Right cardiac atrium (tissue), 5 donors: Measurements from ENCODE around the gene ZBTB38. TPM values are rescaled to one million over a fixed set of nuclear protein-coding genes. Genes with fewer than 3 reads are reported as not detected.

Experiments used
- ATAC-seq, 2 donors: fragments of 200-7000 bp; cut with Tn5 transposase; one replicate each; pipeline versions ENCODE4 v1.8.0 to v1.9.1; 2020; ENCODE audit warnings: moderate library complexity in 2 of 2, mild to moderate bottlenecking in 1 of 2
- DNase-seq, 3 donors: peaks; one replicate each; pipeline ENCODE4 v3.0.0-alpha.2; 2020
- H3K27ac ChIP-seq: one replicate; pipeline ENCODE4 v1.5.1; 2013; ENCODE audit warnings: mild to moderate bottlenecking, low read length, control low read depth, moderate library complexity
- H3K27me3 ChIP-seq: one replicate; pipeline ENCODE4 v1.6.1; 2013; ENCODE audit not compliant: control insufficient read depth, insufficient read depth
- H3K4me1 ChIP-seq: one replicate; pipeline ENCODE4 v1.6.1; 2013; ENCODE audit warnings: low read length; ENCODE audit not compliant: control insufficient read depth, insufficient read depth
- H3K4me3 ChIP-seq: one replicate; pipeline ENCODE4 v1.5.1; 2013; ENCODE audit warnings: low read length, control low read depth
- H3K9me3 ChIP-seq: one replicate; pipeline ENCODE4 v1.6.1; 2013; ENCODE audit warnings: low read length; ENCODE audit not compliant: control insufficient read depth
- WGBS: extraction: QIAGEN DNeasy Blood & Tissue Kit; methylation state at CpG from one replicate; pipeline ENCODE4 v1.1.7; 2013; 5-methylcytosine and 5-hydroxymethylcytosine counted together
- intact Hi-C, 4 donors: fragments of 100-400 bp; cut with DNase I; formaldehyde crosslinking; loops; one replicate each; pipeline versions ENCODE4 v1.11.0 to v1.14.0; 2022 to 2023
- polyA plus RNA-seq: library from polyadenylated mRNA; stranded (reverse); fragments of 200-250 nt; gene quantifications from one replicate; pipeline ENCODE4 v1.2.3, GENCODE V29; 2013
- total RNA-seq, 4 donors: library from RNA; stranded (reverse); fragmentation: NEBNext Ultra II Directional; extraction: Animal tissue kit (Norgen Biotek cat#: 25700); gene quantifications; one replicate each; pipeline ENCODE4 v1.2.1, GENCODE V29; 2021
- donor health status: healthy with polysubstance abuse.
- donor health status: DM: no; HTN: yes; CAD: no.
- donor health status: DM: no; HTN: no; CAD: no.
- donor health status: DM: no; HTN: yes; CAD: no; lungs with severe emphysema.
- donor health status: DM: yes; HTN: yes; CAD: no.

Gene ZBTB38
- total and polyA plus RNA-seq, 5 donors, result 14.6 to 76.9 (median 71.5) TPM

GRCh38 chr3:141330718-141331376, 37.5 kb upstream of the ZBTB38 start:
- no peak overlapping the region for H3K4me3 ChIP-seq
- intact Hi-C loops, result no loop called here
- ATAC-seq (no peak), DNase-seq (no peak)
- no peaks in the 10 kb centered on the region for H3K9me3 ChIP-seq
- H3K27me3 ChIP-seq, result no peaks in the 10 kb centered on the region
- 86% methylated on average over 3 of the region's 3 CpGs for WGBS
- H3K27ac ChIP-seq, result no peak overlapping the region
- peaks cover 3% of the 10 kb centered on the region for H3K4me1 ChIP-seq

GRCh38 chr3:141331377-141332318, 36.7 kb upstream of the ZBTB38 start:
- Histone ChIP-seq H3K4me3 (no peak overlapping the region), H3K9me3 (no peaks in the 10 kb centered on the region), H3K27ac (peak overlapping the region; percentile 33), H3K4me1 (peaks cover 3% of the 10 kb centered on the region), H3K27me3 (no peaks in the 10 kb centered on the region)
- peak; percentile 76 to 89 (median 80) for DNase-seq
- peak; percentile 73 to 96 for ATAC-seq
- intact Hi-C loops, result no loop called here
- 48% methylated on average over 9 of the region's 9 CpGs for WGBS

- 86% methylated on average over 5 of the region's 5 CpGs for WGBS
- Histone ChIP-seq H3K4me1 (peaks cover 3% of the 10 kb centered on the region), H3K27me3 (no peaks in the 10 kb centered on the region), H3K27ac (peak overlapping the region; percentile 33), H3K9me3 (no peaks in the 10 kb centered on the region), H3K4me3 (no peak overlapping the region)
- no peak for DNase-seq
- intact Hi-C loops, result no loop called here
- ATAC-seq, result no peak
These were observed 35.9 kb upstream of the ZBTB38 start for GRCh38 chr3:141332416-141332815.

- Histone ChIP-seq H3K4me3 (no peak overlapping the region), H3K27ac (no peak overlapping the region), H3K4me1 (peaks cover 3% of the 10 kb centered on the region), H3K9me3 (no peaks in the 10 kb centered on the region), H3K27me3 (no peaks in the 10 kb centered on the region)
- ATAC-seq (no peak), DNase-seq (no peak)
- WGBS, result 94% methylated on average over 3 of the region's 3 CpGs
- intact Hi-C loops, result no loop called here
These were observed 34.3 kb upstream of the ZBTB38 start for GRCh38 chr3:141333836-141334626.

GRCh38 chr3:141334627-141335250, 33.6 kb upstream of the ZBTB38 start:
- Histone ChIP-seq H3K4me1 (peaks cover 3% of the 10 kb centered on the region), H3K9me3 (no peaks in the 10 kb centered on the region), H3K4me3 (no peak overlapping the region), H3K27me3 (no peaks in the 10 kb centered on the region), H3K27ac (no peak overlapping the region)
- intact Hi-C loops, result no loop called here
- ATAC-seq, result no peak
- no peak for DNase-seq
- 90% methylated on average over 11 of the region's 11 CpGs for WGBS

- peak in 1 of 2 donors; percentile 15 for ATAC-seq
- Histone ChIP-seq H3K4me1 (peaks cover 3% of the 10 kb centered on the region), H3K4me3 (no peak overlapping the region), H3K27me3 (no peaks in the 10 kb centered on the region), H3K9me3 (no peaks in the 10 kb centered on the region), H3K27ac (no peak overlapping the region)
- DNase-seq, result no peak
- 74% methylated on average over 2 of the region's 2 CpGs for WGBS
- intact Hi-C loops, result no loop called here
These were observed 32.7 kb upstream of the ZBTB38 start for GRCh38 chr3:141335531-141336061.

GRCh38 chr3:141336672-141337522, 31.4 kb upstream of the ZBTB38 start:
- intact Hi-C loops, result no loop called here
- no peak overlapping the region for H3K27ac ChIP-seq
- ATAC-seq, result peak in 1 of 2 donors; percentile 62

GRCh38 chr3:141337523-141337854, 30.8 kb upstream of the ZBTB38 start:
- Histone ChIP-seq H3K4me3 (no peak overlapping the region), H3K9me3 (no peaks in the 10 kb centered on the region), H3K27ac (no peak overlapping the region), H3K4me1 (no peaks in the 10 kb centered on the region), H3K27me3 (no peaks in the 10 kb centered on the region)
- ATAC-seq, result no peak
- no peak for DNase-seq
- intact Hi-C loops, result no loop called here
- WGBS, result 96% methylated on average over 1 of the region's 1 CpG

More at GRCh38 chr3:141336672-141337522, 31.4 kb upstream of the ZBTB38 start:
- no peak for DNase-seq
- Histone ChIP-seq H3K4me1 (peaks cover 3% of the 10 kb centered on the region), H3K4me3 (no peak overlapping the region), H3K9me3 (no peaks in the 10 kb centered on the region), H3K27me3 (no peaks in the 10 kb centered on the region)
- 75% methylated on average over 12 of the region's 12 CpGs for WGBS

- Histone ChIP-seq H3K4me1 (no peaks in the 10 kb centered on the region), H3K9me3 (no peaks in the 10 kb centered on the region), H3K4me3 (no peak overlapping the region), H3K27me3 (no peaks in the 10 kb centered on the region), H3K27ac (no peak overlapping the region)
- no peak for DNase-seq
- over 99% methylated on average over 2 of the region's 2 CpGs for WGBS
- intact Hi-C loops, result no loop called here
- ATAC-seq, result no peak
These were observed 30.3 kb upstream of the ZBTB38 start for GRCh38 chr3:141337991-141338390.

- intact Hi-C loops, result no loop called here
- DNase-seq (no peak), ATAC-seq (no peak)
- no peaks in the 10 kb centered on the region for H3K4me1 ChIP-seq
- no peak overlapping the region for H3K4me3 ChIP-seq
- no peaks in the 10 kb centered on the region for H3K27me3 ChIP-seq
- no peaks in the 10 kb centered on the region for H3K9me3 ChIP-seq
- H3K27ac ChIP-seq, result no peak overlapping the region
These were observed 29.4 kb upstream of the ZBTB38 start for GRCh38 chr3:141338881-141339280.
